ENCODE data around the gene SAMD11. TPM values are rescaled to one million over a fixed set of nuclear protein-coding genes. Genes with fewer than 3 reads are reported as not detected.
A peak's percentile ranks its signal among the peaks of the same experiment; 100 is the strongest.

The SAMD11 gene
- total RNA-seq, 1 donor from 2014 or later, result 19.5 TPM

GRCh38 chr1:951364-951763, 27.6 kb downstream of the SAMD11 start:
- Mint-ChIP-seq H3K27ac (ENCODE audit: unreplicated experiment) (no peak overlapping the region), H3K4me1 (ENCODE audit: unreplicated experiment) (no peaks in the 10 kb centered on the region), H3K9me3 (ENCODE audit: unreplicated experiment) (no peaks in the 10 kb centered on the region), H3K27me3 (ENCODE audit: unreplicated experiment) (no peaks in the 10 kb centered on the region), H3K4me3 (ENCODE audit: unreplicated experiment) (no peak overlapping the region), H3K36me3 (ENCODE audit: unreplicated experiment) (peaks cover 39% of the 10 kb centered on the region)
- TF ChIP-seq CTCF (IDR thresholded peaks at IDR 0.05), result peak; percentile 51
- DNase-seq (ENCODE audit: extremely low spot score, unreplicated experiment), result no peak

DNA sequence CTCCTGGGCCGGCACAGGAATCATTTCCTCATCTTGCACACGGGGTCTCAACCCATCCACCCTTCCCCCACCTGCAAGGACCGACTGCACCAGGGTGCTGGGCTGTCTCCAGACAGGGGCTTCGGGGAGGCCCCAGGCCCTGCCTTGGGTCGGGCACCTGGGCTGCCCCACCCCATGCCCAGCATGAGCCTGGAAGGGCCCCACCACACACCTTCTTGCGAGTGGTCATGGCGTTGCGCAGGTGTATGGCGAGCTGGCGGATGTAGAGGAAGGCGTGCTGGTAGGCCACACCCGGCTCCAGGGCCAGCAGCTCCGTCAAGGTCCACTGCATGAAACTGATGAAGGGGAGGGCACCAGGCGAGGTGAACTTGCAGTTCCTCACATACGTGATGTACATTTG, 28.5 kb downstream of the SAMD11 start:
- no peak for TF ChIP-seq CTCF (IDR thresholded peaks at IDR 0.05)
- no peaks in the 10 kb centered on the region for H3K9me3 Mint-ChIP-seq (ENCODE audit: unreplicated experiment)
- H3K4me3 Mint-ChIP-seq (ENCODE audit: unreplicated experiment), result no peak overlapping the region

GRCh38 chr1:952603-953002, 28.9 kb downstream of the SAMD11 start:
- no peak for TF ChIP-seq CTCF (IDR thresholded peaks at IDR 0.05)
- H3K27me3 Mint-ChIP-seq (ENCODE audit: unreplicated experiment), result no peaks in the 10 kb centered on the region
- no peak overlapping the region for H3K27ac Mint-ChIP-seq (ENCODE audit: unreplicated experiment)
- H3K4me3 Mint-ChIP-seq (ENCODE audit: unreplicated experiment), result no peak overlapping the region
- no peaks in the 10 kb centered on the region for H3K9me3 Mint-ChIP-seq (ENCODE audit: unreplicated experiment)
- H3K4me1 Mint-ChIP-seq (ENCODE audit: unreplicated experiment), result peaks cover 4% of the 10 kb centered on the region
- DNase-seq (ENCODE audit: extremely low spot score, unreplicated experiment), result no peak
- H3K36me3 Mint-ChIP-seq (ENCODE audit: unreplicated experiment), result peaks cover 37% of the 10 kb centered on the region

More for the DNA sequence above, 28.5 kb downstream of the SAMD11 start:
- Mint-ChIP-seq H3K36me3 (ENCODE audit: unreplicated experiment) (peaks cover 38% of the 10 kb centered on the region), H3K27me3 (ENCODE audit: unreplicated experiment) (no peaks in the 10 kb centered on the region), H3K27ac (ENCODE audit: unreplicated experiment) (no peak overlapping the region), H3K4me1 (ENCODE audit: unreplicated experiment) (peaks cover under 1% of the 10 kb centered on the region)
- DNase-seq (ENCODE audit: extremely low spot score, unreplicated experiment), result no peak

DNA sequence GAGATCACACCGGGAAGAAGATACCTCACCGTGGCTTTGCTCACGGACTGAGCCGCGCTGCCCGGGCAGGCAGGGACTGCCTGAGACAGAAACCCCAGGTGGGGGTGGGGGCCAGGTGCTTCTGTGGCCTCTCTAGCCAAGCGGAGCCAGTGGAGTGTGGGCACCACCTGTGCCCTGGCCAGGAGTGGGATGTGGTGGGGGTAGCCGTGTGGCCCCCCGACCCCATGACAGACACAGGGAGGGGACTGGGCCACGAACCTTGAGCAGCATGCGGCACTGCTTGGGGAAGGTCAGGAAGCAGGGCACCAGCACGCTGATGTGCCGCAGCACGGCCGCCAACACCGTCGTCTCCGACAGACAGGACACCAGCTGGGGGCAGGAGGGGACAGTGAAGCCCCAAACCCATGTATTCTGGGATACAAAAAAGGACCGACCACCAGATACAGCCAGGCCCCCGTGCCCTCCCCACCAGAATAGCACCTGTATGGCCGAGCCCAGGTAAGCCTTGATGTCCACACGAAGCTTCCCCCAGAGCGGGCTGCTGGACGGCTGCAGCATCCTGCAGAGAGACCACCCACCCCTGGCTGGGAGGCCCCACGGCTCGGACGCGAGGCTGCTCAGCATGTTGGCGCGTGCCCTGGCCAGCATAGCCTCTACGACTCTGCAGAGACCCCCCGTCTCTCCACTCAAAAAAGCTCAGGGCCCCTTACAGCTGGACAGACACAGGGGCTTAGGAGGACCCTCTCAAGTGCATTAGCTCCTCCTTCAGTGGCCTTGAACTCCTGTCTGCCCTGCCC, 30.0 kb downstream of the SAMD11 start:
- H3K27me3 Mint-ChIP-seq (ENCODE audit: unreplicated experiment), result no peaks in the 10 kb centered on the region
- H3K4me3 Mint-ChIP-seq (ENCODE audit: unreplicated experiment), result no peak overlapping the region
- peaks cover 13% of the 10 kb centered on the region for H3K4me1 Mint-ChIP-seq (ENCODE audit: unreplicated experiment)
- no peak overlapping the region for H3K27ac Mint-ChIP-seq (ENCODE audit: unreplicated experiment)
- peaks cover 37% of the 10 kb centered on the region for H3K36me3 Mint-ChIP-seq (ENCODE audit: unreplicated experiment)
- TF ChIP-seq CTCF (IDR thresholded peaks at IDR 0.05), result no peak
- no peak for DNase-seq (ENCODE audit: extremely low spot score, unreplicated experiment)
- no peaks in the 10 kb centered on the region for H3K9me3 Mint-ChIP-seq (ENCODE audit: unreplicated experiment)

GRCh38 chr1:954927-955326, 31.2 kb downstream of the SAMD11 start:
- peaks cover 13% of the 10 kb centered on the region for H3K4me1 Mint-ChIP-seq (ENCODE audit: unreplicated experiment)
- no peak overlapping the region for H3K27ac Mint-ChIP-seq (ENCODE audit: unreplicated experiment)
- H3K27me3 Mint-ChIP-seq (ENCODE audit: unreplicated experiment), result no peaks in the 10 kb centered on the region
- no peaks in the 10 kb centered on the region for H3K9me3 Mint-ChIP-seq (ENCODE audit: unreplicated experiment)
- no peak overlapping the region for H3K4me3 Mint-ChIP-seq (ENCODE audit: unreplicated experiment)
- peaks cover 29% of the 10 kb centered on the region for H3K36me3 Mint-ChIP-seq (ENCODE audit: unreplicated experiment)
- no peak for TF ChIP-seq CTCF (IDR thresholded peaks at IDR 0.05)
- no peak for DNase-seq (ENCODE audit: extremely low spot score, unreplicated experiment)

All from osteocyte (in vitro differentiated cells).